GM20000 (cell line): ENCODE results near the gene MYBPC3.

Experiments
- DNase-seq: peaks from one replicate; pipeline ENCODE4 v3.0.0; 2012; ENCODE audit warnings: low spot score
- TF ChIP-seq, protein P1 (sequence below): IDR thresholded peaks from 2 replicates; pipeline ENCODE4 v1.5.1; 2012; ENCODE audit warnings: mild to moderate bottlenecking, control low read depth; ENCODE audit errors: extremely low read depth, missing control alignments

The MYBPC3 gene

DNA sequence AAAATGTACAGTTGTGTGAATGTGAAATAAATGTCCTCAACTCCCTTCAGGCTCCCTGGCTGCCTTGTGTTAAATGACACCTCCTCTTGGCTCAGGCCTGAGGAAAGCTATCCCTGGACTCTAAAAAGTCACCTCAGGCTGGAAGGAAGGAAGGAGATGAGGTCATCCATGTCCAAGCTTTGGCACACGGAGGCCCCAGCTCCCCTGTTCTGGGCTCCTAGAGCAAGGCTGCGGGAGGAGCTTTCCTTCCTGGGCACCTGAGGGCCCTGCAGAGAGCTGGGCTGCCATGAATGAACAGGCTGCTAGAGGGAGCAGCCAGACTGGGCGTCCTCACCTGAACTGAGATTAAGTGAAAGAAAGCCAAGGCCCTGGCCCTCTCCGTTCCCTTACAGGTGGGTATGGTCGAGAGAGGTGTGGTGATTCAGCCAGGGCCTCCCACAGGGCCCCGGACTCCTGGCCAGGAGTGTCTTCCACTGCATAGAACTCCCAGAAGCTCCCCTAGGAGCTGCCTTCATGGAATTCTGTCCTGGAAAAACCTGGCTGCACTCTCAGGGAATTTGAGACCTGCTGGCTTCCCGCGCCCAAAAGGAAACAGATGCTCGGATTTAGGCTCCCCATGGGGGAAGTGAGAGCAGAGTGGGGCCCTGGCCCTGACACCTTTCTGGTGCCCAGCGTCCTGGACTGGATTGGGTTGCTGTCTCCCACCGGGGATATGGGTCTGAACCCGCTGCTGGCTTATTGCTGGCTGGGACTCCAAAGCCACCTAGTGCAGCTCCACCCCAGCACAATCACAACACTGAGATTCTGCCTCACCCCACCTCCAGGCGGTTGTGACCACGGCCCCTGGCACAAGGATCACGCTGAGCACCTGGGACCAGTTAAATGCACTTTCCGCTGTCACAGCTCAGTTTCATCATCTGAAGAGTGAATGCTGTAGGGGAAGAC, 22.2 kb downstream of the MYBPC3 start:
- TF ChIP-seq, protein P1, sequence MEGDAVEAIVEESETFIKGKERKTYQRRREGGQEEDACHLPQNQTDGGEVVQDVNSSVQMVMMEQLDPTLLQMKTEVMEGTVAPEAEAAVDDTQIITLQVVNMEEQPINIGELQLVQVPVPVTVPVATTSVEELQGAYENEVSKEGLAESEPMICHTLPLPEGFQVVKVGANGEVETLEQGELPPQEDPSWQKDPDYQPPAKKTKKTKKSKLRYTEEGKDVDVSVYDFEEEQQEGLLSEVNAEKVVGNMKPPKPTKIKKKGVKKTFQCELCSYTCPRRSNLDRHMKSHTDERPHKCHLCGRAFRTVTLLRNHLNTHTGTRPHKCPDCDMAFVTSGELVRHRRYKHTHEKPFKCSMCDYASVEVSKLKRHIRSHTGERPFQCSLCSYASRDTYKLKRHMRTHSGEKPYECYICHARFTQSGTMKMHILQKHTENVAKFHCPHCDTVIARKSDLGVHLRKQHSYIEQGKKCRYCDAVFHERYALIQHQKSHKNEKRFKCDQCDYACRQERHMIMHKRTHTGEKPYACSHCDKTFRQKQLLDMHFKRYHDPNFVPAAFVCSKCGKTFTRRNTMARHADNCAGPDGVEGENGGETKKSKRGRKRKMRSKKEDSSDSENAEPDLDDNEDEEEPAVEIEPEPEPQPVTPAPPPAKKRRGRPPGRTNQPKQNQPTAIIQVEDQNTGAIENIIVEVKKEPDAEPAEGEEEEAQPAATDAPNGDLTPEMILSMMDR = no peak
- no peak for DNase-seq

DNA sequence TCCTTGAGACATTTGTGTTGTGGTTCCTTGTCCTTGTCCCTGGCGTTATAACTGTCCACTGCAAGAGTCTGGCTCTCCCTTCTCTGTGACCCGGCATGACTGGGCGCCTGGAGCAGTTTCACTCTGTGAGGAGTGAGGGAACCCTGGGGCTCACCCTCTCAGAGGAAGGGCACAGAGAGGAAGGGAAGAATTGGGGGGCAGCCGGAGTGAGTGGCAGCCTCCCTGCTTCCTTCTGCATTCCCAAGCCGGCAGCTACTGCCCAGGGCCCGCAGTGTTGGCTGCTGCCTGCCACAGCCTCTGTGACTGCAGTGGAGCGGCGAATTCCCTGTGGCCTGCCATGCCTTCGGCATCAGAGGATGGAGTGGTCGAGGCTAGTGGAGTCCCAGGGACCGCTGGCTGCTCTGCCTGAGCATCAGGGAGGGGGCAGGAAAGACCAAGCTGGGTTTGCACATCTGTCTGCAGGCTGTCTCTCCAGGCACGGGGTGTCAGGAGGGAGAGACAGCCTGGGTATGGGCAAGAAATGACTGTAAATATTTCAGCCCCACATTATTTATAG, 23.0 kb downstream of the MYBPC3 start:
- no peak for DNase-seq
- TF ChIP-seq, protein P1 = no peak

DNA sequence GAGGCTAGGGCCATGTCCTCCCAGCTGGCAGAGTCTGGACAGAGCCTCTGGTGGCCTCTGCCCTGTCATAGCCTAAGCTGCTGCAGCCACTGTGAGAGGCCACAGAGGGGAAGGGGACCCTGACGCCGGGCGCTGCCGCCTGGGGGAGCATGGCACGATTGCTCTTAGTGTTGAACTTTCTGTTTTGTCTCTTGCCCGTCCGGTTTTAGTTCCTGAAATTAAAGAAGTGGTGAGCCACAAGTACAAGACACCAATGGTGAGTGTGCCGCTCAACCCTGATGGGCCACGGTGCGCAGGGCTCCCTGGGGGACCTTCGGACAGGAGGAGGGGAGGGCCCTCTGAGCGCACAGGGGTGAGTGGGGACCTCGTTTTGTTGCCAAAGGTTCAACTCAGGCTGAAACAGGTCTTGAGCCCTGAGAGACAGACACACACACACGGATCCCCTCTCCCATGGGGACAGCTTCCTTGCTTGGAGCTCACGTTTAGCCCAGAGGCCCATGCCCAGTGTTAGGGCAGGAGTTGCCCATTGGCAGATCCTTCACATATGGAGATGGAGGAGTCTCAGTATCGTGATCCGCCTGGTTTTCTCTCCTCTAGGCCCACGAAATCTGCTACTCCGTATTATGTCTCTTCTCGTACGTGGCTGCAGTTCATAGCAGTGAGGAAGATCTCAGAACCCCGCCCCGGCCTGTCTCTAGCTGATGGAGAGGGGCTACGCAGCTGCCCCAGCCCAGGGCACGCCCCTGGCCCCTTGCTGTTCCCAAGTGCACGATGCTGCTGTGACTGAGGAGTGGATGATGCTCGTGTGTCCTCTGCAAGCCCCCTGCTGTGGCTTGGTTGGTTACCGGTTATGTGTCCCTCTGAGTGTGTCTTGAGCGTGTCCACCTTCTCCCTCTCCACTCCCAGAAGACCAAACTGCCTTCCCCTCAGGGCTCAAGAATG, 23.8 kb downstream of the MYBPC3 start:
- TF ChIP-seq, protein P1 = no peak
- DNase-seq = peak; percentile 61

DNA sequence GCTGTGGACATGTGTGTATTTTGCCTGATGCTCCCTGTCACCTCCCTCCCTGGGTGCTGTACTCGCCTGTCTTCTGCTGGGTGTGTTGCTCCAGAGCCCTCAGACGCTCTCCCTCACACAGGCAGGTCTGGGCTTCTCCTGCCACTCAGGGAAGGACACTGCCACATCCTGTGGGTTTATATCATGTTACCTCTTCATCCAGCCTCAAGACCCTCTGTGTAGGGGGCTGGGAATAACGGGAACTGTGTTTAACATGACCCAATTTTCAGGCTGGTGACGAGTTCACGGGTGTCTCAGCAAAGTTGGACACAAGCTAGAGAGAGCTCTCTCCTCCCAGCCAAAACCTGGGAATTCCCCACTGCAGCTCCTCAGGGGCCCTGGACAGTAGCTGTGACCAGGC, 24.6 kb downstream of the MYBPC3 start:
- TF ChIP-seq, protein P1 = no peak
- DNase-seq = no peak

DNA sequence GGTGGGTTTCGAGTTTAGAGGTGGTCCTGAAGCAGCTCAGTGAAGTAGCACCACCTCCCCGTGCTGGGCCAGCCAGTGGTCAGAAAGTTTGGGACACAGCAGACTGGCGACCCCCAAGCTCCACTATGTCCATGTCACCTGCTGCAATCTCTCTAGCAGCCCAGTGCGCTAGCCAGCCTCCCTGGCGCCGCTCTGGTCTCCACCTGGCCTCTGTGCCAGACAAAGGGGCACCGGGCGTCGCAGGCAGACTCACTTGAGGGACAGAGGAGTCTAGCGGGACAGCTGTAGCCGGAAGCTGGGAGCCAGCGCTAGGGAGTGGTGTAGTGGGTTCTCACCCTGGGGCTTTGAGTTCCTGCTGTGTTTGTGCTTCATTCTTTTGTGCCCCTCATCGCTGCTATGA, 25.5 kb downstream of the MYBPC3 start:
- DNase-seq = no peak
- TF ChIP-seq, protein P1 = no peak

DNA sequence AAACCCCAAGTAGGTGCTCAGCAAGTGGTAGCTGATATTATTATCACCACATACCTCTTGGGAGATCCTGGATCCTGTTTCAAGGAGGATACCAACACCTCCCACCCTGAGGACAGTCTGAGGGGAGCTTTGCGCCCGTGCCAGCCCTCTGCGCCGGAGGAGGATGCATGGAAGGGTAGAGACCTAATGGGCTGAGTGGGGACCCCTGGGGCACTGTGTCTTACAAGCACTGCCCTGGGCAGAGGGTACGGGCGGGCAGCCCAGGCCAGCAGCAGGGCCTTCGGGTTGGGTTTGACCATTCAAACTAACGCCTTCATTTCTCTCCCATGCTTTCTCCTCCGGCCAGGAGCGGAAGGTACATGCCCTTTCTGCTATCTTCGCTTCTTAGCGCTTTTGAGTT, 26.3 kb downstream of the MYBPC3 start:
- no peak for DNase-seq
- TF ChIP-seq, protein P1 = no peak
